Uterus (tissue), 4 donors: ENCODE results near the gene MEPCE. TPM values are rescaled to one million over a fixed set of nuclear protein-coding genes. Genes with fewer than 3 reads are reported as not detected.

Source experiments
- DNase-seq, 2 donors: peaks; one replicate each; pipeline ENCODE4 v3.0.0-alpha.2; 2019 to 2020
- H3K27ac ChIP-seq, 2 donors: fragments of 200-600 bp; sonication (generic); 1 replicate in 1 of 2; 2 replicates in 1 of 2; pipeline ENCODE4 v1.5.1; 2016 to 2018
- H3K27me3 ChIP-seq, 2 donors: fragments of 200-600 bp; sonication (generic); one replicate each; pipeline ENCODE4 v1.5.1; 2018 to 2019; ENCODE audit warnings: control low read depth in 1 of 2
- H3K36me3 ChIP-seq, 2 donors: fragments of 200-600 bp; sonication (generic); one replicate each; pipeline ENCODE4 v1.5.1; 2019; ENCODE audit warnings: control low read depth in 1 of 2
- H3K4me1 ChIP-seq, 2 donors: fragments of 200-600 bp; sonication (generic); one replicate each; pipeline ENCODE4 v1.5.1; 2018 to 2019; ENCODE audit warnings: control low read depth in 1 of 2
- H3K4me3 ChIP-seq, 2 donors: fragments of 200-600 bp; sonication (generic); 1 replicate in 1 of 2; 2 replicates in 1 of 2; pipeline ENCODE4 v1.5.1; 2018 to 2019; ENCODE audit warnings: mild to moderate bottlenecking in 1 of 2
- H3K9me3 ChIP-seq, 2 donors: fragments of 200-600 bp; sonication (generic); one replicate each; pipeline ENCODE4 v1.5.1; 2019; ENCODE audit warnings: control low read depth in 1 of 2
- CTCF ChIP-seq, 4 experiments: fragments of 200-600 bp in 2 of 4; fragments of 450-650 bp in 2 of 4; sonication (generic) in 2 of 4; IDR thresholded peaks; one replicate each; pipeline ENCODE4 v1.5.1; 2016 to 2019; ENCODE audit warnings: antibody characterized with exemption in 4 of 4, mild to moderate bottlenecking in 2 of 4, moderate library complexity in 1 of 4
- POLR2A ChIP-seq, 2 donors: fragments of 450-650 bp; IDR thresholded peaks; one replicate each; pipeline ENCODE4 v1.6.1; 2016; ENCODE audit warnings: antibody characterized with exemption in 2 of 2, mild to moderate bottlenecking in 1 of 2, moderate library complexity in 1 of 2
- intact Hi-C: fragments of 100-400 bp; cut with DNase I; formaldehyde crosslinking; loops from one replicate; pipeline ENCODE4 v1.15.1; 2023; ENCODE audit warnings: low total_unique reads
- total RNA-seq, 4 donors: library from RNA; depleted of rRNA in 3 of 4; stranded (reverse); fragments of >200 nt in 3 of 4; gene quantifications; one replicate each; pipeline versions ENCODE4 v1.1.0 to v1.2.4, GENCODE V29; 2014 to 2023
- donor health status: DM: yes; HTN: yes; CAD: no.

MEPCE gene
- total RNA-seq, 4 donors from 2014 or later: 21.2 to 44.2 (median 30.2) TPM

GRCh38 chr7:100411101-100411500, 18.5 kb upstream of the MEPCE start:
- DNase-seq: no peak

GRCh38 chr7:100413346-100413745, 16.3 kb upstream of the MEPCE start:
- no peak overlapping the region for H3K4me3 ChIP-seq
- H3K4me1 ChIP-seq: no peaks in the 10 kb centered on the region
- DNase-seq: no peak
- no peaks in the 10 kb centered on the region for H3K9me3 ChIP-seq
- no peaks in the 10 kb centered on the region for H3K27me3 ChIP-seq
- intact Hi-C loops: no loop called here
- TF ChIP-seq POLR2A (IDR thresholded peaks at IDR 0.05) (no peak), CTCF (IDR thresholded peaks at IDR 0.05) (no peak)
- H3K27ac ChIP-seq: no peak overlapping the region
- H3K36me3 ChIP-seq: no peaks in the 10 kb centered on the region

More at GRCh38 chr7:100411101-100411500, 18.5 kb upstream of the MEPCE start:
- H3K27me3 ChIP-seq: no peaks in the 10 kb centered on the region
- no peak overlapping the region for H3K4me3 ChIP-seq
- H3K4me1 ChIP-seq: no peaks in the 10 kb centered on the region
- no peak overlapping the region for H3K27ac ChIP-seq
- H3K36me3 ChIP-seq: no peaks in the 10 kb centered on the region
- intact Hi-C loops: no loop called here
- no peaks in the 10 kb centered on the region for H3K9me3 ChIP-seq
- TF ChIP-seq CTCF (IDR thresholded peaks at IDR 0.05) (no peak), POLR2A (IDR thresholded peaks at IDR 0.05) (no peak)

GRCh38 chr7:100413889-100414288, 15.7 kb upstream of the MEPCE start:
- Histone ChIP-seq H3K9me3 (no peaks in the 10 kb centered on the region), H3K27me3 (no peaks in the 10 kb centered on the region), H3K4me3 (no peak overlapping the region), H3K4me1 (no peaks in the 10 kb centered on the region), H3K36me3 (no peaks in the 10 kb centered on the region), H3K27ac (no peak overlapping the region)
- DNase-seq: no peak
- no peak for TF ChIP-seq CTCF (IDR thresholded peaks at IDR 0.05)
- TF ChIP-seq POLR2A (IDR thresholded peaks at IDR 0.05): no peak
- intact Hi-C loops: no loop called here

DNA sequence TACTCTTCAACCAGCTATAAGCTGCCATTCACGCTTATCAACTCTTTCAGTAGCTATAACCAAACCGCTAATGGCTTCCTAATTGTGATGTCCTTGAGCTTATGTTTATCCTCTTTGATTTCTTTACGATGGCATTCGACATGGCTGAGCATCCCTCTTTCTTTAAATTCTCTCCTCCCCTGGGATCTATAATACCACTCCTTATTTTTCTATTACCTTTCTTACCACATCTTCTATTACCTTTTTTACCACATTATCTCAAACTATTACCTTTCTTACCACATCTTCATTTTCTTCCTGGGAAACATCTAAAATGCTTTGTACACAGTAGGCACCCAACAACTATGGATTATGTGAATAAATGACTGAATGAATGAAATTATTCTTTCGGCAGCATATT, 14.2 kb upstream of the MEPCE start:
- Histone ChIP-seq H3K27ac (no peak overlapping the region), H3K27me3 (no peaks in the 10 kb centered on the region), H3K4me3 (no peak overlapping the region), H3K36me3 (no peaks in the 10 kb centered on the region), H3K4me1 (no peaks in the 10 kb centered on the region), H3K9me3 (no peaks in the 10 kb centered on the region)
- TF ChIP-seq POLR2A (IDR thresholded peaks at IDR 0.05): no peak
- no peak for TF ChIP-seq CTCF (IDR thresholded peaks at IDR 0.05)
- DNase-seq: no peak
- intact Hi-C loops: no loop called here

DNA sequence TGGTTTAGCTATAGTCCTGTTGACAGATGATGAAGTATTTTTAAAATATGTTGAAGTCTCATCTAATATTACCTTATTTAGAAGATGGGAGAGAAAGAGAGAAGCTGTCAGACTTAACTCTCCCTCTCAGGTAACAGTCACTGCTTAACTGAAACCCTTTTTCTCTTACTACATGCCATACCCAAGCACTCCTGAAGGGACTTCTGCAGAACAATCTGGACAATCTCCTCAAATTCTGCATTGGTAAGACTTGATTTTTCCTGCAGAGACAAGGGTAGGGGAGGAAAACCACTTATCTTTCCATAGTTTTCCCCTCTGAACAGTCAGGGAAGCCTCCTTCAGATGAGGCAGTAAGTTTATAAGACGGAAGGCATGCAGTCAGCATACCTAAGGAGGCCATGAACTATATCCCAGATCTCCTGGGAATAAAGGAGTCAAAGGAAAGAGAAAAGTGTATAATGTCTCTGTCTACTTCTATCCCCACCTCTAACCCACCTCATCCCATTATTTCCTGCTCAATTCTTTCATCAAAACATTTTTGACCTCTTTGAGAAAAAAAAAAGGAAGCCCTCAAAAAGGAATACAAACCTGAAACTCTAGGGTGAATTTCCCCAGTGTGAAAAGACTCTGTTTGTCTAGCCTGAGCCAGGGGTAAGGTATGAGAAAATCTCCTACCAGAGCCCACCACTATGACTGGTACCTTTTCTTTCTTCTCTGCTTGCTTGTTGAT, 10.5 kb upstream of the MEPCE start:
- intact Hi-C loops: no loop called here
- H3K36me3 ChIP-seq: no peaks in the 10 kb centered on the region
- no peak for TF ChIP-seq CTCF (IDR thresholded peaks at IDR 0.05)
- TF ChIP-seq POLR2A (IDR thresholded peaks at IDR 0.05): no peak
- H3K27ac ChIP-seq: no peak overlapping the region
- H3K4me1 ChIP-seq: no peaks in the 10 kb centered on the region
- no peaks in the 10 kb centered on the region for H3K9me3 ChIP-seq
- DNase-seq: no peak
- H3K27me3 ChIP-seq: no peaks in the 10 kb centered on the region
- H3K4me3 ChIP-seq: no peak overlapping the region
